Measurements from ENCODE around the gene OLIG1.

OLIG1 gene, protein sequence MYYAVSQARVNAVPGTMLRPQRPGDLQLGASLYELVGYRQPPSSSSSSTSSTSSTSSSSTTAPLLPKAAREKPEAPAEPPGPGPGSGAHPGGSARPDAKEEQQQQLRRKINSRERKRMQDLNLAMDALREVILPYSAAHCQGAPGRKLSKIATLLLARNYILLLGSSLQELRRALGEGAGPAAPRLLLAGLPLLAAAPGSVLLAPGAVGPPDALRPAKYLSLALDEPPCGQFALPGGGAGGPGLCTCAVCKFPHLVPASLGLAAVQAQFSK

DNA sequence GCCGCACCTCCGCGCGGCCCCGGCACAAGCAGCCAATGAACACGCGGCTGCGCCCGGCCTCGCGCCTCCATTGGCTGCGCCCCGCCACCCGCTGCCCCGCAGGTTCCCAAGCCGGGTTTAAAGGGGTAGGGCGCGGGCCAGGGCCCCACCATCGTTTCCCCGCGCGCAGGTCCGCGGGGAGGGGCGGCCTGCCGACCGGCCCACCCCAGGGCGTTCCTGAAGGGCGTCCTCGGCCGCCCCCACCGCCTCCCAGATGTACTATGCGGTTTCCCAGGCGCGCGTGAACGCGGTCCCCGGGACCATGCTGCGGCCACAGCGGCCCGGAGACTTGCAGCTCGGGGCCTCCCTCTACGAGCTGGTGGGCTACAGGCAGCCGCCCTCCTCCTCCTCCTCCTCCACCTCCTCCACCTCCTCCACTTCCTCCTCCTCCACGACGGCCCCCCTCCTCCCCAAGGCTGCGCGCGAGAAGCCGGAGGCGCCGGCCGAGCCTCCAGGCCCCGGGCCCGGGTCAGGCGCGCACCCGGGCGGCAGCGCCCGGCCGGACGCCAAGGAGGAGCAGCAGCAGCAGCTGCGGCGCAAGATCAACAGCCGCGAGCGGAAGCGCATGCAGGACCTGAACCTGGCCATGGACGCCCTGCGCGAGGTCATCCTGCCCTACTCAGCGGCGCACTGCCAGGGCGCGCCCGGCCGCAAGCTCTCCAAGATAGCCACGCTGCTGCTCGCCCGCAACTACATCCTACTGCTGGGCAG lies at the start of gene OLIG1:
OLIG1 (plus strand) TSS at position 148 of the 750 bp plus-strand sequence; CDS start at position 254, 106 bp downstream.
- in situ Hi-C loops (cut with MboI; ENCODE audit: low sequenced_read_pairs), result no loop called here

GRCh38 chr21:33020558-33021100 lies 49.3 kb upstream of the OLIG1 start:
- in situ Hi-C loops (cut with MboI; ENCODE audit: low sequenced_read_pairs), result no loop called here

GRCh38 chr21:33021150-33021549 lies 48.8 kb upstream of the OLIG1 start:
- in situ Hi-C loops (cut with MboI; ENCODE audit: low sequenced_read_pairs), result no loop called here

- in situ Hi-C loops (cut with MboI; ENCODE audit: low sequenced_read_pairs), result no loop called here
Observed at GRCh38 chr21:33021667-33022066, 48.3 kb upstream of the OLIG1 start.

DNA sequence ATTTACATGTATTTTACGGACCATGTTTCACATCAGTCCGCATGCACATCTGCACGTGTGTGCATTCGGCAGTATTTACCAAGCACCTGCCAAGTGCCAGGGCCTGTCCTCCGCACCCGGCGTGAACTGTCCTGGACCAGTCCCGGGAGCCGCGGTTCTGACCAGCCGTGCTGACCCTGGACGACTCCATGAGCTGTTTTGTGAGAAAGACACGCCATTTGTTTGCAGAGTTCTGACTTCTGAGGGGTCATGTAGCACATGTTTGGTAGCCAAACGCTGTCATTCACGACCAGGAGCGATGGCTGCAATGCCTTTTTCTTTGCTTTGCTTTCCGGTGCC lies 47.5 kb upstream of the OLIG1 start:
- in situ Hi-C loops (cut with MboI; ENCODE audit: low sequenced_read_pairs), result no loop called here

DNA sequence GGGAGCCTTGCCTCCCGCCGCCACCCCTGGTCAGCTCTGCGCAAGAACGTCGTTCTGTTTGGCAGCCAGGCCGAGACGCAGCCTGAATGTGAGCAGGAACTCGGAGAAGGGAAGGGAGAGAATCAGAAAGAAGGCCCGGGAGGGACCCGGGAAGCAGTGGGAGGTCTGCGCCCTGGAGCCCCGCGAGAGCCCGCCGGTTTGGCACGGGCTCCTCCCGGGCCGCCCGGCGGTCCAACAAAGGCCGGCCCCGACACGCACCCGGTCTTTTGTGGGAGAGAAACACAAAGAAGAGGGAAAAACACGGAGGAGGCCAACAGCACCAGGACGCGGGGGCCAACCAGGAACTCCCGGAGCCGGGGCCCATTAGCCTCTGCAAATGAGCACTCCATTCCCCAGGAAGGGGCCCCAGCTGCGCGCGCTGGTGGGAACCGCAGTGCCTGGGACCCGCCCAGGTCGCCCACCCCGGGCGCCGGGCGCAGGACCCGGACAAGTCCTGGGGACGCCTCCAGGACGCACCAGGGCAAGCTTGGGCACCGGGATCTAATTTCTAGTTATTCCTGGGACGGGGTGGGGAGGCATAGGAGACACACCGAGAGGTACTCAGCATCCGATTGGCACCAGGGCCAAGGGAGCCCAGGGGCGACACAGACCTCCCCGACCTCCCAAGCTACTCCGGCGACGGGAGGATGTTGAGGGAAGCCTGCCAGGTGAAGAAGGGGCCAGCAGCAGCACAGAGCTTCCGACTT lies 46.9 kb upstream of the OLIG1 start:
- in situ Hi-C loops (cut with MboI; ENCODE audit: low sequenced_read_pairs), result no loop called here

DNA sequence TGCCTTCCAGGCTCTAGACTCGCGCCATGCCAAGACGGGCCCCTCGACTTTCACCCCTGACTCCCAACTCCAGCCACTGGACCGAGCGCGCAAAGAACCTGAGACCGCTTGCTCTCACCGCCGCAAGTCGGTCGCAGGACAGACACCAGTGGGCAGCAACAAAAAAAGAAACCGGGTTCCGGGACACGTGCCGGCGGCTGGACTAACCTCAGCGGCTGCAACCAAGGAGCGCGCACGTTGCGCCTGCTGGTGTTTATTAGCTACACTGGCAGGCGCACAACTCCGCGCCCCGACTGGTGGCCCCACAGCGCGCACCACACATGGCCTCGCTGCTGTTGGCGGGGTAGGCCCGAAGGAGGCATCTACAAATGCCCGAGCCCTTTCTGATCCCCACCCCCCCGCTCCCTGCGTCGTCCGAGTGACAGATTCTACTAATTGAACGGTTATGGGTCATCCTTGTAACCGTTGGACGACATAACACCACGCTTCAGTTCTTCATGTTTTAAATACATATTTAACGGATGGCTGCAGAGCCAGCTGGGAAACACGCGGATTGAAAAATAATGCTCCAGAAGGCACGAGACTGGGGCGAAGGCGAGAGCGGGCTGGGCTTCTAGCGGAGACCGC lies 46.3 kb upstream of the OLIG1 start:
- in situ Hi-C loops (cut with MboI; ENCODE audit: low sequenced_read_pairs), result no loop called here

DNA sequence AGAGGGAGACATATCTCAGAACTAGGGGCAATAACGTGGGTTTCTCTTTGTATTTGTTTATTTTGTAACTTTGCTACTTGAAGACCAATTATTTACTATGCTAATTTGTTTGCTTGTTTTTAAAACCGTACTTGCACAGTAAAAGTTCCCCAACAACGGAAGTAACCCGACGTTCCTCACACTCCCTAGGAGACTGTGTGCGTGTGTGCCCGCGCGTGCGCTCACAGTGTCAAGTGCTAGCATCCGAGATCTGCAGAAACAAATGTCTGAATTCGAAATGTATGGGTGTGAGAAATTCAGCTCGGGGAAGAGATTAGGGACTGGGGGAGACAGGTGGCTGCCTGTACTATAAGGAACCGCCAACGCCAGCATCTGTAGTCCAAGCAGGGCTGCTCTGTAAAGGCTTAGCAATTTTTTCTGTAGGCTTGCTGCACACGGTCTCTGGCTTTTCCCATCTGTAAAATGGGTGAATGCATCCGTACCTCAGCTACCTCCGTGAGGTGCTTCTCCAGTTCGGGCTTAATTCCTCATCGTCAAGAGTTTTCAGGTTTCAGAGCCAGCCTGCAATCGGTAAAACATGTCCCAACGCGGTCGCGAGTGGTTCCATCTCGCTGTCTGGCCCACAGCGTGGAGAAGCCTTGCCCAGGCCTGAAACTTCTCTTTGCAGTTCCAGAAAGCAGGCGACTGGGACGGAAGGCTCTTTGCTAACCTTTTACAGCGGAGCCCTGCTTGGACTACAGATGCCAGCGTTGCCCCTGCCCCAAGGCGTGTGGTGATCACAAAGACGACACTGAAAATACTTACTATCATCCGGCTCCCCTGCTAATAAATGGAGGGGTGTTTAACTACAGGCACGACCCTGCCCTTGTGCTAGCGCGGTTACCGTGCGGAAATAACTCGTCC lies 45.5 kb upstream of the OLIG1 start:
- in situ Hi-C loops (cut with MboI; ENCODE audit: low sequenced_read_pairs), result no loop called here

DNA sequence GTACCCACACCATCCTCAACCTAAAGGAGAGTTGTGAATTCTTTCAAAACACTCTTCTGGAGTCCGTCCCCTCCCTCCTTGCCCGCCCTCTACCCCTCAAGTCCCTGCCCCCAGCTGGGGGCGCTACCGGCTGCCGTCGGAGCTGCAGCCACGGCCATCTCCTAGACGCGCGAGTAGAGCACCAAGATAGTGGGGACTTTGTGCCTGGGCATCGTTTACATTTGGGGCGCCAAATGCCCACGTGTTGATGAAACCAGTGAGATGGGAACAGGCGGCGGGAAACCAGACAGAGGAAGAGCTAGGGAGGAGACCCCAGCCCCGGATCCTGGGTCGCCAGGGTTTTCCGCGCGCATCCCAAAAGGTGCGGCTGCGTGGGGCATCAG lies 44.8 kb upstream of the OLIG1 start:
- in situ Hi-C loops (cut with MboI; ENCODE audit: low sequenced_read_pairs), result no loop called here

DNA sequence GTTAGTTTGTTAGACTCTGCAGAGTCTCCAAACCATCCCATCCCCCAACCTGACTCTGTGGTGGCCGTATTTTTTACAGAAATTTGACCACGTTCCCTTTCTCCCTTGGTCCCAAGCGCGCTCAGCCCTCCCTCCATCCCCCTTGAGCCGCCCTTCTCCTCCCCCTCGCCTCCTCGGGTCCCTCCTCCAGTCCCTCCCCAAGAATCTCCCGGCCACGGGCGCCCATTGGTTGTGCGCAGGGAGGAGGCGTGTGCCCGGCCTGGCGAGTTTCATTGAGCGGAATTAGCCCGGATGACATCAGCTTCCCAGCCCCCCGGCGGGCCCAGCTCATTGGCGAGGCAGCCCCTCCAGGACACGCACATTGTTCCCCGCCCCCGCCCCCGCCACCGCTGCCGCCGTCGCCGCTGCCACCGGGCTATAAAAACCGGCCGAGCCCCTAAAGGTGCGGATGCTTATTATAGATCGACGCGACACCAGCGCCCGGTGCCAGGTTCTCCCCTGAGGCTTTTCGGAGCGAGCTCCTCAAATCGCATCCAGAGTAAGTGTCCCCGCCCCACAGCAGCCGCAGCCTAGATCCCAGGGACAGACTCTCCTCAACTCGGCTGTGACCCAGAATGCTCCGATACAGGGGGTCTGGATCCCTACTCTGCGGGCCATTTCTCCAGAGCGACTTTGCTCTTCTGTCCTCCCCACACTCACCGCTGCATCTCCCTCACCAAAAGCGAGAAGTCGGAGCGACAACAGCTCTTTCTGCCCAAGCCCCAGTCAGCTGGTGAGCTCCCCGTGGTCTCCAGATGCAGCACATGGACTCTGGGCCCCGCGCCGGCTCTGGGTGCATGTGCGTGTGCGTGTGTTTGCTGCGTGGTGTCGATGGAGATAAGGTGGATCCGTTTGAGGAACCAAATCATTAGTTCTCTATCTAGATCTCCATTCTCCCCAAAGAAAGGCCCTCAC lies 44.2 kb upstream of the OLIG1 start, which contains the start of gene OLIG2:
OLIG2 (plus strand) TSS at position 447 of the 954 bp plus-strand sequence. CDS start 928 bp downstream, outside the sequence.
- in situ Hi-C loops (cut with MboI; ENCODE audit: low sequenced_read_pairs), result no loop called here

DNA sequence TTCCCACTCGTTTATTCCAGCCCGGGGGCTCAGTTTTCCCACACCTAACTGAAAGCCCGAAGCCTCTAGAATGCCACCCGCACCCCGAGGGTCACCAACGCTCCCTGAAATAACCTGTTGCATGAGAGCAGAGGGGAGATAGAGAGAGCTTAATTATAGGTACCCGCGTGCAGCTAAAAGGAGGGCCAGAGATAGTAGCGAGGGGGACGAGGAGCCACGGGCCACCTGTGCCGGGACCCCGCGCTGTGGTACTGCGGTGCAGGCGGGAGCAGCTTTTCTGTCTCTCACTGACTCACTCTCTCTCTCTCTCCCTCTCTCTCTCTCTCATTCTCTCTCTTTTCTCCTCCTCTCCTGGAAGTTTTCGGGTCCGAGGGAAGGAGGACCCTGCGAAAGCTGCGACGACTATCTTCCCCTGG lies 43.5 kb upstream of the OLIG1 start:
- in situ Hi-C loops (cut with MboI; ENCODE audit: low sequenced_read_pairs), result no loop called here

GRCh38 chr21:33026878-33027400 lies 43.0 kb upstream of the OLIG1 start:
- in situ Hi-C loops (cut with MboI; ENCODE audit: low sequenced_read_pairs), result no loop called here

GRCh38 chr21:33027401-33028286 lies 42.3 kb upstream of the OLIG1 start:
- in situ Hi-C loops (cut with MboI; ENCODE audit: low sequenced_read_pairs), result no loop called here

GRCh38 chr21:33028287-33028670 lies 41.7 kb upstream of the OLIG1 start:
- in situ Hi-C loops (cut with MboI; ENCODE audit: low sequenced_read_pairs), result no loop called here

DNA sequence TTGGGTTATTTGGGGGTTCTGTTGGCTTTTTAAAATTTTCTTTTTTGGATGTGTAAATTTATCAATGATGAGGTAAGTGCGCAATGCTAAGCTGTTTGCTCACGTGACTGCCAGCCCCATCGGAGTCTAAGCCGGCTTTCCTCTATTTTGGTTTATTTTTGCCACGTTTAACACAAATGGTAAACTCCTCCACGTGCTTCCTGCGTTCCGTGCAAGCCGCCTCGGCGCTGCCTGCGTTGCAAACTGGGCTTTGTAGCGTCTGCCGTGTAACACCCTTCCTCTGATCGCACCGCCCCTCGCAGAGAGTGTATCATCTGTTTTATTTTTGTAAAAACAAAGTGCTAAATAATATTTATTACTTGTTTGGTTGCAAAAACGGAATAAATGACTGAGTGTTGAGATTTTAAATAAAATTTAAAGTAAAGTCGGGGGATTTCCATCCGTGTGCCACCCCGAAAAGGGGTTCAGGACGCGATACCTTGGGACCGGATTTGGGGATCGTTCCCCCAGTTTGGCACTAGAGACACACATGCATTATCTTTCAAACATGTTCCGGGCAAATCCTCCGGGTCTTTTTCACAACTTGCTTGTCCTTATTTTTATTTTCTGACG lies 41.1 kb upstream of the OLIG1 start:
- in situ Hi-C loops (cut with MboI; ENCODE audit: low sequenced_read_pairs), result no loop called here

- in situ Hi-C loops (cut with MboI; ENCODE audit: low sequenced_read_pairs), result no loop called here
Observed at GRCh38 chr21:33029385-33029921, 40.5 kb upstream of the OLIG1 start.

DNA sequence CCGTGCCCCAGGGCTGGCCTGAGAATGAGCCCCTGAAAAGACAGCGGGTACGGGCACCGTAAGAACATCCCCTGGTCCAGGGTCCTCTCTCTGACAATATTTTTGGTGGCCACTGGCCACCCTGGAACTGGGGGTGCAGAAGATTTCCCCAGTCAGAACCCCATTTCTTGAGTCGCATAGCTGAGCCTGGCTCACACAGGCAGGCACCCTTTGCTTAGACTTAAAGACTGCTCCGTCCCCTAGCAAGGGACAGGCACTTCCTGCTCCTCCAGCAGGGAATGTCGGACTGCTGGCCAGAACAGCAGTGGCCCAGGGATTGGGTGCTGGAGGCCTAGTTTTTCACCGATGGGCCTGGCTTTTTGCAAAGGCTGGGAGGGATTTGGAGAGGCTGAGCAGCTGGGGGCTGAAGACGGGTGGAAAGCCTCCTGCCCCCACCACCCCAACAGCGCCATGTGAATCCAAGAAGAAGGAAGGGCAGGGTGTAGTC lies 39.9 kb upstream of the OLIG1 start:
- in situ Hi-C loops (cut with MboI; ENCODE audit: low sequenced_read_pairs), result no loop called here
